ENCODE data around the gene ANGPTL4. TPM values are rescaled to one million over a fixed set of nuclear protein-coding genes. Genes with fewer than 3 reads are reported as not detected.

ANGPTL4 gene
- total and polyA plus RNA-seq, 9 of the 15 experiments (the other 6 are each of a cell fraction or from before 2014, with no cell fraction given), result 0.05 to 0.77 (median 0.22) TPM; not detected in 4

GRCh38 chr19:8334458-8335342 lies 29.3 kb upstream of the ANGPTL4 start:
- POLR2A ChIA-PET, result interaction anchor here (0.6 to 3.8 kb wide), 4 partner anchors 11 to 79 kb away, joined by 3 to 34 read pairs (median 4); partner anchors contain the start of genes NDUFA7 and RPS28
- DNase-seq (ENCODE audit: extremely low read depth in 1 of 4, low spot score in 3 of 4), result peak in 3 of 4 experiments; percentile 54 to 77 (median 73)
- H2AFZ ChIP-seq (ENCODE audit: low read depth, low read length), result peak overlapping the region; percentile 45; the same call in 1 of the 2 replicates
- no peak overlapping the region for H3K27ac ChIP-seq (ENCODE audit: extremely low read depth, low read depth, low read length)
- CTCF ChIA-PET (ENCODE audit: low intra/inter-chr PET ratio), result no interaction called here
- ATAC-seq, result peak; percentile 65
- no peaks in the 10 kb centered on the region for H4K20me1 ChIP-seq (replicated peaks; ENCODE audit: control insufficient read depth, insufficient read depth, low read length)
- in situ Hi-C loops (cut with MboI) (no loop called here), intact Hi-C loops (cut with micrococcal nuclease) (no loop called here)
- 15% methylated on average over 60 of the region's 117 CpGs for WGBS (ENCODE audit: insufficient coverage, low coverage, missing lambda C conversion rate)
- H3K9ac ChIP-seq (ENCODE audit: insufficient read depth in 1 of 2, low read depth in 2 of 2, low read length in 2 of 2), result peak overlapping the region in 1 of 2 experiments; percentile 10; a peak in 1 of 4 replicates
- no peak overlapping the region for H3K4me2 ChIP-seq (ENCODE audit: insufficient read depth, low read length)
- peaks cover 13 to 33% of the 10 kb centered on the region in 2 experiments; a peak in 4 of 5 replicates for H3K27me3 ChIP-seq (ENCODE audit: control insufficient read depth in 2 of 2, insufficient read depth in 2 of 2, low read length in 2 of 2)
- no TSS peak for BruUV-seq (replicated peaks)
- H3K36me3 ChIP-seq (ENCODE audit: control insufficient read depth, insufficient read depth, low read length), result no peaks in the 10 kb centered on the region
- H3K9me3 ChIP-seq (replicated peaks; ENCODE audit: control insufficient read depth, insufficient read depth, low read depth, low read length), result no peaks in the 10 kb centered on the region
- H3K9me1 ChIP-seq (ENCODE audit: control insufficient read depth, insufficient read depth, low read length), result no peaks in the 10 kb centered on the region
- peaks cover 0 to 34% of the 10 kb centered on the region in 2 experiments; a peak in 3 of 5 replicates for H3K4me1 ChIP-seq (replicated peaks in 1 of 2; ENCODE audit: control insufficient read depth in 2 of 2, insufficient read depth in 2 of 2, low read length in 2 of 2)
- H3K79me2 ChIP-seq (ENCODE audit: control insufficient read depth, insufficient read depth, low read length), result no peaks in the 10 kb centered on the region
- peak overlapping the region; percentile 30; the same call in 1 of the 2 replicates for H3K4me3 ChIP-seq
- FAIRE-seq, result no peak
- no peak for TF ChIP-seq MYNN (IDR thresholded peaks at IDR 0.05)
- no peak for TF ChIP-seq MYNN (CRISPR knock-in tag; IDR thresholded peaks at IDR 0.05)
- TF ChIP-seq ZBTB5 (IDR thresholded peaks at IDR 0.05), result no peak
- TF ChIP-seq CBX1 (IDR thresholded peaks at IDR 0.05; ENCODE audit: low read depth), result no peak
- TF ChIP-seq KLF13 (tag; IDR thresholded peaks at IDR 0.05; ENCODE audit: borderline replicate concordance, low read depth), result no peak
- TF ChIP-seq TAF1 (IDR thresholded peaks at IDR 0.05; ENCODE audit: control insufficient read depth, extremely low read depth, insufficient read depth, low read length, severe bottlenecking), result no peak
- no peak for TF ChIP-seq TCFL5 (CRISPR knock-in tag; conservative IDR thresholded peaks at IDR 0.05)
- no peak for TF ChIP-seq BHLHE40 (IDR thresholded peaks at IDR 0.05; ENCODE audit: low read length)
- TF ChIP-seq RBFOX2 (IDR thresholded peaks at IDR 0.05; ENCODE audit: low read depth, low read length), result no peak
- TF ChIP-seq ZNF253 (CRISPR knock-in tag; conservative IDR thresholded peaks at IDR 0.05), result no peak
- TF ChIP-seq IRF1 (CRISPR knock-in tag; IDR thresholded peaks at IDR 0.05; ENCODE audit: borderline replicate concordance), result no peak
- TF ChIP-seq SP2 (IDR thresholded peaks at IDR 0.05; ENCODE audit: extremely low read depth, low read depth, low read length, poor library complexity, severe bottlenecking), result no peak
- peak in 1 of 2 experiments; percentile 64; a peak in 2 of 4 replicates for TF ChIP-seq NRF1 (conservative IDR thresholded peaks at IDR 0.05 in 1 of 2, IDR thresholded peaks at IDR 0.05 in 1 of 2)
- TF ChIP-seq NFATC3 (IDR thresholded peaks at IDR 0.05), result no peak
- no peak for TF ChIP-seq POLR2AphosphoS2 (IDR thresholded peaks at IDR 0.05; ENCODE audit: low read length)
- no peak for TF ChIP-seq RBM22 (IDR thresholded peaks at IDR 0.05; ENCODE audit: low read depth, low read length, poor library complexity, severe bottlenecking)
- TF ChIP-seq NUFIP1 (IDR thresholded peaks at IDR 0.05; ENCODE audit: partially characterized antibody), result no peak
- no peak for TF ChIP-seq ZNF696 (CRISPR knock-in tag; conservative IDR thresholded peaks at IDR 0.05)
- peak; percentile 34; the same call in 1 of the 2 replicates for TF ChIP-seq L3MBTL2 (IDR thresholded peaks at IDR 0.05)
